Central memory CD8-positive, alpha-beta T cell (primary cell): ENCODE results near the gene MACROH2A1.

Experiments
- ATAC-seq: fragments of 150-1000 bp; cut with Tn5 transposase; replicated peaks from 2 replicates; pipeline ENCODE4 v1.10.0; 2022; ENCODE audit warnings: mild to moderate bottlenecking, moderate FRiP score, moderate number of reproducible peaks; ENCODE audit not compliant: poor library complexity, severe bottlenecking; ENCODE audit errors: extremely low read depth
- DNase-seq, 2 donors: peaks; one replicate each; pipeline ENCODE4 v3.0.0; 2021; ENCODE audit warnings: low spot score in 2 of 2
- H3K27ac Mint-ChIP-seq: one replicate; pipeline ENCODE4 v1.8.0; 2022; ENCODE audit warnings: low read depth, mild to moderate bottlenecking, moderate library complexity, mixed read lengths
- H3K27me3 Mint-ChIP-seq: one replicate; pipeline ENCODE4 v1.8.0; 2022; ENCODE audit warnings: mixed read lengths
- H3K36me3 Mint-ChIP-seq: one replicate; pipeline ENCODE4 v1.8.0; 2022; ENCODE audit warnings: mild to moderate bottlenecking, moderate library complexity, mixed read lengths; ENCODE audit not compliant: insufficient read depth
- H3K4me1 Mint-ChIP-seq: one replicate; pipeline ENCODE4 v1.8.0; 2022; ENCODE audit warnings: mixed read lengths
- H3K4me3 Mint-ChIP-seq: one replicate; pipeline ENCODE4 v1.8.0; 2022; ENCODE audit warnings: mild to moderate bottlenecking, moderate library complexity, mixed read lengths
- H3K9me3 Mint-ChIP-seq: one replicate; pipeline ENCODE4 v1.8.0; 2022; ENCODE audit warnings: mixed read lengths

The MACROH2A1 gene

DNA sequence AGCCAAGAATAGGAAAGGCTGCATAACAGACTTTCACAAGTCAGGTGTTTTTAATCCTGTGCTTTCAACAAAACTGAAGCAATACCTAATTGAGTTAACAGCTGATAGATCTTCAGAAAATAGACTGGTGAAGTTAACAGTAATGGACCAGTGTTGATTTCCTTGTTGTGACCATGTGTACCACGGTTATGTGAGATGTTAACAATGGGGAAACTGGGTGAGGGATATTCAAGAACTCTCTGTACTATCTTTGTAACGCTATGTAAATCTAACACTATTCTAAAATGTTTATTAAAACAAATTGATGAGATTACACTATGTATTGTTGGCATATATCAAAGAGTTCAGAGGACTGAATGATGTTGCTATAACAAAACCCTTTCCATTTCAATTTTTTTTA is 36.9 kb downstream of the MACROH2A1 start:
- Mint-ChIP-seq H3K27ac (no peak overlapping the region), H3K9me3 (no peaks in the 10 kb centered on the region), H3K36me3 (peaks cover 31% of the 10 kb centered on the region)

DNA sequence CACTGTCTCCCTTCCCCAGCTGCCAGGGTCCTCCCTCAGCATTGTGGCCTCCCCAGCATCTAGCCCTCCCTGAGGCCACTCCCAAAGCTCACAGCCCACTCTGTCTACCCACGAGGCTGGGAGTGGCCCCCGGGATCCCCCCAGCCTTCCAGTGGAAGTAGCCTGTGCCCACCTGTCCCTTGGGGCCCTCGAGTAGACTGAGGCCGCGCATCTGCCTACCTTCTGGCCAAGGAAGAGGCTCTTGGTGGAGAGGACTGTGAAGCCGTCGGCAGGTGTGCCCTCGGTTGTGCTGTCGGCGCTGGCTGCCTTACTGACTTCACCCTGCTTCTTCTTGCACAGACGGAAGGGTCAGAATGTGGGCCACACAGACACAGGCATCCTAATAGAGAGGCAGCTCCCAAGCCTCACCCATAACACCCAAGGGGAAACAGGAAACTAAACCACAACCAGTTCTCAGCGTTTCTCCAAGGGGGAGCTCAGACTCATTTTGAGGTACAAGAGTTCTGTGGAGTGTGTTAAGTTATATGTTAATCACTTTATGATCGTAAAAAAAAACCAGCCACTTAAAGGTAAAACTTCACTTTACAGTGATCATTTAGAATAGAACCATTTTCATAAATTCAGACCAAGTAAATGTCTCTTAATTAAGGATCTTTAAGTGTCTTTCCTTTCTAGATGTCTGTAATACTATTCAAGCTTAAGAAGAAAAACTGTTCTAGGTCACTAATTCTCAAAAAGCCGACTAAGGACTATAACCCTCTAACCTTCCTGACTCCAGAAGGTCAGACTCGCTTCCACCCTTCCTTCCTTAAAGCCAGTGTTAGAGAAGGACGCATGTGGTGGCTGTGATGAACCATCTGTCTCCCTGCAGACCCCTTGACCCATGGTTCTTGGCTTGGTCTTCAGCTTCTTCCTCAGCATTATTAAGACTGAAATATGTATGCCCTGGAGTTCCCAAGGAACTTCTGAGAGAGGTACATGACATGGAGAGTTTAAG is 38.5 kb downstream of the MACROH2A1 start:
- Mint-ChIP-seq H3K36me3 (peaks cover 24% of the 10 kb centered on the region), H3K9me3 (no peaks in the 10 kb centered on the region), H3K27me3 (no peaks in the 10 kb centered on the region), H3K4me3 (no peak overlapping the region), H3K27ac (peak overlapping the region; percentile 78), H3K4me1 (no peaks in the 10 kb centered on the region)
- no peak for ATAC-seq
- no peak for DNase-seq

More for the DNA sequence above, 36.9 kb downstream of the MACROH2A1 start:
- Mint-ChIP-seq H3K4me3 (no peak overlapping the region), H3K4me1 (no peaks in the 10 kb centered on the region), H3K27me3 (no peaks in the 10 kb centered on the region)
- no peak for DNase-seq
- no peak for ATAC-seq

DNA sequence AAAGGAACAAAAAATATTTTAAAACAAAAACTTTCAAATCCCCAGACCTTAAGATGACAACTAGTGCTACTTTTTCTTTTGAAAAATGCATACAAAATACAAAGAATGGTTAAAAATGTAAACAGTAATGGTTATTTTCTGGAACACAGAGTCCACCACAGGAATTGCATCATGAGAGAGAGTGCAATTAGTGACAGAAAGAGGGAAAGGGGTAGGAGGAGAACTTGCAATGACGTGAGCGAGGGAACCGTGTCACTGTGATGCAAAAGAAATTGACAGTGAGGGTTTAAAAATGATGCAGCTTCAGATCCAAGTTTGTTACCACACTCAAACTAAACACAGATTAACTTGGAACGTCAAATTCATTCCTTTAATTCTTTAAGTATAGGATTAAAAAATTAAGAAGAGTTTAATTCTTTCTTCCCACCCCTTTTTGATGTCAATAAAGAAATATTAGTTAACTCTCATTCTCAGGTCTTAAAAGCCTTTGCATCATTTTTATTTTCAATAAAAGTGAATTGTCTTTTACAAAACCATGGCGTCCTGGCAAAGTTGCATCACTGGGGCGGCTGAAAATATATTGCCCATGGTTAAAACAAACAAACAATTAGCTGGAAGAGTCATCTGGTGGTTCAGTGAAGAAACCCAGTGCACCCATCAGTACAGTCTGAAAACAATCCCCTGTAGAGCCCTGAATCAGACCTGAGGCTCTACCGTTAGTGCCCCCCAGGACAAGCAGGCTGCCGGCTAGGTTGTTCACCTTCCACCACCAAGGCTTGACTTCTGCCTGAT is 39.5 kb downstream of the MACROH2A1 start:
- H3K27ac Mint-ChIP-seq: peak overlapping the region; percentile 78
- ATAC-seq (no peak), DNase-seq (no peak)
- H3K27me3 Mint-ChIP-seq: no peaks in the 10 kb centered on the region
- peaks cover under 1% of the 10 kb centered on the region for H3K4me1 Mint-ChIP-seq
- peaks cover 23% of the 10 kb centered on the region for H3K36me3 Mint-ChIP-seq
- H3K4me3 Mint-ChIP-seq: no peak overlapping the region
- no peaks in the 10 kb centered on the region for H3K9me3 Mint-ChIP-seq

- H3K27ac Mint-ChIP-seq: no peak overlapping the region
- no peak overlapping the region for H3K4me3 Mint-ChIP-seq
- ATAC-seq: no peak
- no peaks in the 10 kb centered on the region for H3K27me3 Mint-ChIP-seq
- peaks cover 5% of the 10 kb centered on the region for H3K4me1 Mint-ChIP-seq
- no peak for DNase-seq
- peaks cover 18% of the 10 kb centered on the region for H3K36me3 Mint-ChIP-seq
- H3K9me3 Mint-ChIP-seq: no peaks in the 10 kb centered on the region
Measured at GRCh38 chr5:135357685-135358084, 41.3 kb downstream of the MACROH2A1 start.

- H3K9me3 Mint-ChIP-seq: no peaks in the 10 kb centered on the region
- H3K4me1 Mint-ChIP-seq: peaks cover 5% of the 10 kb centered on the region
- DNase-seq (no peak), ATAC-seq (no peak)
- H3K4me3 Mint-ChIP-seq: no peak overlapping the region
- H3K27me3 Mint-ChIP-seq: no peaks in the 10 kb centered on the region
- peaks cover 21% of the 10 kb centered on the region for H3K36me3 Mint-ChIP-seq
- H3K27ac Mint-ChIP-seq: no peak overlapping the region
Measured at GRCh38 chr5:135356522-135357318, 42.3 kb downstream of the MACROH2A1 start.

- DNase-seq (no peak), ATAC-seq (no peak)
- no peaks in the 10 kb centered on the region for H3K27me3 Mint-ChIP-seq
- peaks cover 5% of the 10 kb centered on the region for H3K4me1 Mint-ChIP-seq
- H3K27ac Mint-ChIP-seq: no peak overlapping the region
- no peaks in the 10 kb centered on the region for H3K9me3 Mint-ChIP-seq
- H3K4me3 Mint-ChIP-seq: no peak overlapping the region
- H3K36me3 Mint-ChIP-seq: peaks cover 18% of the 10 kb centered on the region
Measured at GRCh38 chr5:135355169-135355568, 43.9 kb downstream of the MACROH2A1 start.

DNA sequence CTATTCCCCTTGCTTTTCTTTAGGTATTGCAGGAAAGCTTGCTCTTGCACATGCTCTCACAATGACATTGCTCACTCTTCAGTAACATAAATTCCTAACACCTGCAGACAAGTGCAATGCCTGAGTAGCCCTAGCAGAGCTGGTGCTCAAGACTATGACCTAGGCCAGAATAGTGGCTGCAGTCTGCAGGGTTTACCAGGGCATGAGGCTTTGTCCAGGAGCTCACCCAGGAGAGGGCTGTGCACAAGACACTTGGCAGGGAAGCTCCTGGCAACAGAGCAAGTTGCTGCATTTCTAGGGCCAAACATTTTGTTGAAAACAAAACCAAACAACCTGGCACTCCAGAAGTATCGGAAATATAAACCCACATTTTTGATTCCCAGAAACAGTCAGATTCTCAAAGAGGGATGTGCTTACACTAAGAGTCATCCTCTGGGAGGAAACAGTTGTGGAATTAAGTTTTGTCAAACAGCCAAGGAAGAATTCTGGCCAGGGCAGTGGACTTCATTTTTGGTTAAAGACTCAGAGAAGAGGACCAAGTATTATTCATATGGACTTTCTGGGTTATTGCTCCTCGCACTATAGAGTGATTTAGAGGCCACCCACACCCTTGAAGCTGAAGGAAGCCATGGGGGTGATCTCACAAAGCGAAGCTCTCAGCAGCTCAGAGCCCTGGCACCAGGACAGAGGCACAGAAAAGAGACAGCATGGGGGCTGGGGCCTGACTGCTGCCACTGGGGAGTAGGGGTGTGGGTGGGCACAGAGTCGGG is 44.9 kb downstream of the MACROH2A1 start:
- ATAC-seq (no peak), DNase-seq (no peak)
- Mint-ChIP-seq H3K9me3 (no peaks in the 10 kb centered on the region), H3K27ac (no peak overlapping the region), H3K4me3 (no peak overlapping the region), H3K27me3 (no peaks in the 10 kb centered on the region), H3K36me3 (peaks cover 14% of the 10 kb centered on the region), H3K4me1 (peaks cover 5% of the 10 kb centered on the region)

- no peaks in the 10 kb centered on the region for H3K9me3 Mint-ChIP-seq
- peaks cover 5% of the 10 kb centered on the region for H3K4me1 Mint-ChIP-seq
- DNase-seq: no peak
- H3K4me3 Mint-ChIP-seq: no peak overlapping the region
- H3K36me3 Mint-ChIP-seq: peaks cover 16% of the 10 kb centered on the region
- H3K27me3 Mint-ChIP-seq: no peaks in the 10 kb centered on the region
- ATAC-seq: no peak
- H3K27ac Mint-ChIP-seq: no peak overlapping the region
Measured at GRCh38 chr5:135350536-135350935, 48.5 kb downstream of the MACROH2A1 start.

DNA sequence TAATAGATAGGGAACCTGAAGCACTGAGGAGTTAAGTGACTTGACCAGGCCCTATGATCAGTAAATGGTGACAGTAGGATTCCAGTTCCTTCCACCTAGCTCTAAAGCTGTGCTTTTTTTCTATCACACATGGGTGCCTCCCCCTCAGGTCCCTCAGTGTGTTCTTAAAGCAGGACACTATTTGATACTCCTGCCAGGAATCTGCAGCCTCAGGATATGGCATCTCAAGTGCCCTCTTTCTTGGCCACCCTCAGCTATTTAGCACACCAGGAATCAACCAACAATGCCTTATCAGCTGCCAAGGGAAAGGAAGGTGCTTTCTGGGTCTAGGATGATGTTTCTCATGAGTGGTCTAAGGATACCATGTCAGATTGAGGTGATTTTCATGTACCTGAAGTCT is 49.1 kb downstream of the MACROH2A1 start:
- ATAC-seq (no peak), DNase-seq (no peak)
- Mint-ChIP-seq H3K4me1 (peaks cover 5% of the 10 kb centered on the region), H3K9me3 (no peaks in the 10 kb centered on the region), H3K27me3 (no peaks in the 10 kb centered on the region), H3K36me3 (peaks cover 16% of the 10 kb centered on the region), H3K27ac (no peak overlapping the region), H3K4me3 (no peak overlapping the region)

DNA sequence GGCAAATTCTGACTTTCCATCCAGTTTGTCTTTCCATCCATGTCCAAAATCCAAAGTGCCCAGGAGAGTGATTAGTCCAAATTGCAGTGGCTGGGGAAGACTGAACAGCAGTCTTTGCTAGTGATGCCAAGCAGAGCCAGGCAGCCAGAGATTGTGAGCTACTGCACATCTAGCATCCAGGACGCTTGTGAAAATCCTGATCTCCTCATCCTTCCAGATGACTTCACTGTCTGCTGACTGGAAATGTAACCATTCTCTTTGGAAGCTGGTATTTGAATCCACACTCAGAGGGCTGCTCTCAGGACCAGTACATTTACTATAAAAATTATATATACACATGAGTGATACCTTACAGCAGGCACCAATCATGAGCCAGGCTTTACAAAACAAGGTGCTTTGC is 49.6 kb downstream of the MACROH2A1 start:
- no peak overlapping the region for H3K4me3 Mint-ChIP-seq
- no peaks in the 10 kb centered on the region for H3K27me3 Mint-ChIP-seq
- H3K27ac Mint-ChIP-seq: no peak overlapping the region
- peaks cover 17% of the 10 kb centered on the region for H3K36me3 Mint-ChIP-seq
- no peak for ATAC-seq
- no peaks in the 10 kb centered on the region for H3K9me3 Mint-ChIP-seq
- no peak for DNase-seq
- H3K4me1 Mint-ChIP-seq: peaks cover 3% of the 10 kb centered on the region

- no peak for ATAC-seq
- no peak for DNase-seq
- Mint-ChIP-seq H3K36me3 (peaks cover 22% of the 10 kb centered on the region), H3K4me3 (no peak overlapping the region), H3K9me3 (no peaks in the 10 kb centered on the region), H3K4me1 (no peaks in the 10 kb centered on the region), H3K27ac (no peak overlapping the region), H3K27me3 (no peaks in the 10 kb centered on the region)
Measured at GRCh38 chr5:135348918-135349317, 50.1 kb downstream of the MACROH2A1 start.

DNA sequence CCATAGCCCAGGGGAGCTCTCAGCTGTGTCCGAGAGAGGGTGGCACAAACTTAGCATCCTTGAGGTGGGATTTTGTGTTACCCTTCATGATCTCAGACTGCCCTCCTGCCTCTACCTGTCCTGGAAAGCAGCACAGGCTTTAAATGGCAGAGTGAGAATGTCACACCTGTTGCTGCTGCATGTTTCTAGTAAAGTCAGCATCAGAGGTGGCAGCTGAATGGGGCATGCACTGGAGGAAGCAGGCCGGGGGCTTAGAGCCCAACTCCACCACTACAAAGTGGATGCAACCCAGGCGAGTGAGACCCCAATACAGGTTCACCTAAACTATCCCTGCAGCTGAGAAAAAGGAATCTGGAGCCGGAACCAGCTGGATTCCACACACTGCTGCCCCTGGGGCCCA is 51.6 kb downstream of the MACROH2A1 start:
- no peak for DNase-seq
- peaks cover 30% of the 10 kb centered on the region for H3K36me3 Mint-ChIP-seq
- H3K27ac Mint-ChIP-seq: no peak overlapping the region
- no peaks in the 10 kb centered on the region for H3K9me3 Mint-ChIP-seq
- H3K27me3 Mint-ChIP-seq: no peaks in the 10 kb centered on the region
- H3K4me1 Mint-ChIP-seq: no peaks in the 10 kb centered on the region
- no peak overlapping the region for H3K4me3 Mint-ChIP-seq
- no peak for ATAC-seq
